K562 (cell line): ENCODE results near the gene GNG3. TPM values are rescaled to one million over a fixed set of nuclear protein-coding genes. Genes with fewer than 3 reads are reported as not detected.

Experiments
- ATF7 ChIP-seq: fragments of 450-650 bp; IDR thresholded peaks from 2 replicates; pipeline ENCODE4 v1.7.1; 2014; ENCODE audit warnings: mild to moderate bottlenecking, moderate library complexity
- CEBPG ChIP-seq, 3 experiments: fragments of 200-800 bp in 1 of 3; sonication (Bioruptor generic) in 1 of 3; sonication (generic) in 1 of 3; formaldehyde crosslinking in 1 of 3; IDR thresholded peaks in 2 of 3; conservative IDR thresholded peaks in 1 of 3; 2 replicates each; pipeline versions ENCODE4 v1.6.1 to v1.8.0; 2016 to 2022; ENCODE audit warnings: missing compliant biosample characterization in 2 of 3, missing genetic modification characterization in 2 of 3, mild to moderate bottlenecking in 1 of 3, missing genetic modification reagents in 1 of 3
- FOXA1 ChIP-seq: fragments of 450-650 bp; IDR thresholded peaks from 2 replicates; pipeline ENCODE4 v1.6.1; 2016; ENCODE audit warnings: mild to moderate bottlenecking, borderline replicate concordance
- FOXJ3 ChIP-seq: sonication (generic); formaldehyde crosslinking; IDR thresholded peaks from 2 replicates; pipeline ENCODE4 v1.4.0; 2020; ENCODE audit warnings: mild to moderate bottlenecking, missing genetic modification reagents
- GTF2A2 ChIP-seq: IDR thresholded peaks from 2 replicates; pipeline ENCODE4 v1.6.1; 2016; ENCODE audit warnings: mild to moderate bottlenecking, missing genetic modification characterization, missing compliant biosample characterization
- HCFC1 ChIP-seq: IDR thresholded peaks from 2 replicates; pipeline ENCODE4 v1.6.1; 2012; ENCODE audit warnings: low read depth, low read length, improper control_type of control experiment
- MBD2 ChIP-seq: sonication (generic); IDR thresholded peaks from 2 replicates; pipeline ENCODE4 v1.6.1; 2016; ENCODE audit warnings: low read depth, borderline replicate concordance
- MED1 ChIP-seq: sonication (generic); formaldehyde crosslinking; IDR thresholded peaks from 2 replicates; pipeline ENCODE4 v1.8.1; 2023; ENCODE audit warnings: missing genetic modification reagents, borderline replicate concordance
- MEIS2 ChIP-seq: fragments of 450-650 bp; IDR thresholded peaks from 2 replicates; pipeline ENCODE4 v1.6.1; 2014; ENCODE audit warnings: mild to moderate bottlenecking; ENCODE audit not compliant: partially characterized antibody
- NR2C1 ChIP-seq, 2 experiments: fragments of 450-650 bp; IDR thresholded peaks; 2 replicates each; pipeline ENCODE4 v1.6.1; 2017; ENCODE audit warnings: mild to moderate bottlenecking in 2 of 2, antibody characterized with exemption in 1 of 2, inconsistent platforms in 1 of 2, missing compliant biosample characterization in 1 of 2, missing genetic modification characterization in 1 of 2
- POLR2AphosphoS2 ChIP-seq: IDR thresholded peaks from 2 replicates; pipeline ENCODE4 v1.6.1; 2012; ENCODE audit warnings: low read length, improper control_type of control experiment
- PRMT5 ChIP-seq: sonication (generic); formaldehyde crosslinking; IDR thresholded peaks from 2 replicates; pipeline ENCODE4 v1.5.0; 2020; ENCODE audit warnings: missing genetic modification reagents
- SIRT6 ChIP-seq: IDR thresholded peaks from one replicate; pipeline ENCODE4 v1.6.1; 2012; ENCODE audit warnings: low read depth, mild to moderate bottlenecking, control low read depth, inconsistent platforms, low read length, moderate library complexity
- SP1 ChIP-seq: sonication (generic); formaldehyde crosslinking; IDR thresholded peaks from 2 replicates; pipeline ENCODE4 v1.8.1; 2022; ENCODE audit warnings: mild to moderate bottlenecking, missing genetic modification reagents
- ZEB2 ChIP-seq: fragments of 450-650 bp; IDR thresholded peaks from 2 replicates; pipeline ENCODE4 v1.6.1; 2016
- ZNF12 ChIP-seq: sonication (generic); formaldehyde crosslinking; IDR thresholded peaks from 2 replicates; pipeline ENCODE4 v1.4.0; 2020; ENCODE audit warnings: mild to moderate bottlenecking, missing genetic modification reagents
- ZNF212 ChIP-seq: fragments of 450-650 bp; formaldehyde crosslinking; IDR thresholded peaks from 2 replicates; pipeline ENCODE4 v1.4.0; 2020; ENCODE audit warnings: mild to moderate bottlenecking
- ZNF644 ChIP-seq: fragments of 200-800 bp; sonication (Bioruptor generic); IDR thresholded peaks from 2 replicates; pipeline ENCODE4 v1.6.1; 2016; ENCODE audit warnings: low read depth, missing genetic modification characterization, missing compliant biosample characterization
- ZNF75A ChIP-seq: fragments of 450-650 bp; formaldehyde crosslinking; IDR thresholded peaks from 2 replicates; pipeline ENCODE4 v1.4.0; 2020; ENCODE audit warnings: mild to moderate bottlenecking
- polyA plus RNA-seq, 8 experiments: library from polyadenylated mRNA; depleted of rRNA in 4 of 8; stranded (reverse) in 5 of 8; unstranded in 3 of 8; fragments of >200 nt; fragmentation: Nextera tagmentation in 2 of 8; fragmentation: Illumina TruSeq in 1 of 8; extraction: Ambion mirVana in 2 of 8; extraction: Trizol in 1 of 8; gene quantifications; 2 replicates each; pipeline versions ENCODE4 v1.2.1 to v1.2.3, GENCODE V29; 2011 to 2014; ENCODE audit warnings: inconsistent platforms in 1 of 8, missing spikeins in 1 of 8
- total RNA-seq, 7 experiments: library from RNA; depleted of rRNA in 6 of 7; stranded (reverse); fragments of >200 nt in 6 of 7; fragmentation: Illumina TruSeq in 2 of 7; extraction: Trizol in 2 of 7; gene quantifications; 2 replicates each; pipeline versions ENCODE4 v1.2.1 to v1.2.3, GENCODE V29; 2011 to 2021; ENCODE audit warnings: low replicate concordance in 1 of 7
- TF ChIP-seq, protein P1 (sequence below): fragments of 250-450 bp; sonication (Bioruptor Pico); IDR thresholded peaks from 2 replicates; pipeline ENCODE4 v1.5.0; 2020; ENCODE audit warnings: mild to moderate bottlenecking, borderline replicate concordance
- TF ChIP-seq, protein P2 (sequence below): sonication (generic); IDR thresholded peaks from 2 replicates; pipeline ENCODE4 v1.6.1; 2016
- TF ChIP-seq, protein P3 (sequence below): fragments of 250-450 bp; sonication (Bioruptor Pico); IDR thresholded peaks from 2 replicates; pipeline ENCODE4 v1.5.1; 2021; ENCODE audit warnings: mild to moderate bottlenecking

GNG3 gene
- total and polyA plus RNA-seq, 9 of the 15 experiments (the other 6 are each of a cell fraction or from before 2014, with no cell fraction given): 0.07 TPM; not detected in 8

DNA sequence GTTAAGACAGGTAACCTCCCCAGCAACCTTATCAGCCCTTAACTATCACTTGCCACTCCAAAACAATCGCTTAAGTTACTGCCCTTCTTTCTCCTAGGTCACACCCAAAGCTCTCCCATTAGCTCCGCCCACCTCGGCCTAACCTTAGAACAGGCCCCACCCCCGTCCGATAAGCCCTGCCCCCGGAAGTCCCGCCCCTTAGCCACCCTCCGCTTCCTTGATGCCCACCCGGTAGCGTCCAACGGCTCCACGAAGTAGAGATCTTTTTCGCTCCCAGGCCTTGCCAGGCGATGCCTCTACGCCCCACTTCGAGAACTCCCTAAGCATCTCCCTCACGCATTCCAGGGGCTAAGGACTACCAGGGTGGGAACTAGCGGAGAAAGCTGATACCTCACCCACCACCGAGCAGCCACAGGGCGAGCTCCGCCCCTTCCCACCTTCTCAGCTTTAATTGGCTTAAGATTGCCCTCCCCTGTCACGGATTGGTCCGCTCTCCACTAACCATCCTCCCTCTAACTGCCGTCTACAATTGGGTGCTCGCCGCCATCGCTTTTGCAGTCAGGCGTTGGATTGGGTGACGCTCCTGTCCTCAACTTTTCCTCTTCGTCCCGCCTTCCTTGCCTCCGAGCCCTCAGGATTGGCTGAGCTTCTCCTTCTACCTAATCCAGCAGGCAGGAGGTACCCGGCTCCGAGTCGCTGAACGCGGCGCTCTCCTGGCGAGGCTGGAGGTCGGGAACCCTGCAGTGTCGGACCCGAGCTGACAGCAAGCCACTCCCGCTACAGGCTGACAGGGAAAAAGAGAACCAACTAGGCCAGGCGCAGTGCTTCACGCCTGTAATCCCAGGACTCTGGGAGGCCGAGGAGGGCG, 46.5 kb downstream of the GNG3 start, which contains the start of gene ZBTB3 (continued):
- TF ChIP-seq, protein P1, sequence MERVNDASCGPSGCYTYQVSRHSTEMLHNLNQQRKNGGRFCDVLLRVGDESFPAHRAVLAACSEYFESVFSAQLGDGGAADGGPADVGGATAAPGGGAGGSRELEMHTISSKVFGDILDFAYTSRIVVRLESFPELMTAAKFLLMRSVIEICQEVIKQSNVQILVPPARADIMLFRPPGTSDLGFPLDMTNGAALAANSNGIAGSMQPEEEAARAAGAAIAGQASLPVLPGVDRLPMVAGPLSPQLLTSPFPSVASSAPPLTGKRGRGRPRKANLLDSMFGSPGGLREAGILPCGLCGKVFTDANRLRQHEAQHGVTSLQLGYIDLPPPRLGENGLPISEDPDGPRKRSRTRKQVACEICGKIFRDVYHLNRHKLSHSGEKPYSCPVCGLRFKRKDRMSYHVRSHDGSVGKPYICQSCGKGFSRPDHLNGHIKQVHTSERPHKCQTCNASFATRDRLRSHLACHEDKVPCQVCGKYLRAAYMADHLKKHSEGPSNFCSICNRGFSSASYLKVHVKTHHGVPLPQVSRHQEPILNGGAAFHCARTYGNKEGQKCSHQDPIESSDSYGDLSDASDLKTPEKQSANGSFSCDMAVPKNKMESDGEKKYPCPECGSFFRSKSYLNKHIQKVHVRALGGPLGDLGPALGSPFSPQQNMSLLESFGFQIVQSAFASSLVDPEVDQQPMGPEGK (CRISPR knock-in tag): no peak
- TF ChIP-seq ZNF644: no peak
- peak; percentile 31; the same call in 1 of the 2 replicates for TF ChIP-seq NR2C1 (IDR thresholded peaks at IDR 0.05)
- no peak for TF ChIP-seq NR2C1 (tag; IDR thresholded peaks at IDR 0.05)
- peak; percentile 47 for TF ChIP-seq HCFC1
- TF ChIP-seq ZNF12: no peak
- TF ChIP-seq GTF2A2 (tag): no peak
- TF ChIP-seq SIRT6: no peak
- TF ChIP-seq POLR2AphosphoS2: peak; percentile 61; the same call in 1 of the 2 replicates
- TF ChIP-seq CEBPG (CRISPR knock-in tag; IDR thresholded peaks at IDR 0.05): peak; percentile 12; the same call in 1 of the 2 replicates
- no peak for TF ChIP-seq CEBPG (tag; conservative IDR thresholded peaks at IDR 0.05 in 1 of 2, IDR thresholded peaks at IDR 0.05 in 1 of 2)
- no peak for TF ChIP-seq PRMT5
- peak; percentile 87 for TF ChIP-seq ATF7
- TF ChIP-seq FOXA1: no peak
- TF ChIP-seq, protein P2, sequence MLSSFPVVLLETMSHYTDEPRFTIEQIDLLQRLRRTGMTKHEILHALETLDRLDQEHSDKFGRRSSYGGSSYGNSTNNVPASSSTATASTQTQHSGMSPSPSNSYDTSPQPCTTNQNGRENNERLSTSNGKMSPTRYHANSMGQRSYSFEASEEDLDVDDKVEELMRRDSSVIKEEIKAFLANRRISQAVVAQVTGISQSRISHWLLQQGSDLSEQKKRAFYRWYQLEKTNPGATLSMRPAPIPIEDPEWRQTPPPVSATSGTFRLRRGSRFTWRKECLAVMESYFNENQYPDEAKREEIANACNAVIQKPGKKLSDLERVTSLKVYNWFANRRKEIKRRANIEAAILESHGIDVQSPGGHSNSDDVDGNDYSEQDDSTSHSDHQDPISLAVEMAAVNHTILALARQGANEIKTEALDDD: peak; percentile 80
- TF ChIP-seq MED1 (CRISPR knock-in tag): no peak
- no peak for TF ChIP-seq FOXJ3 (CRISPR knock-in tag)
- TF ChIP-seq MBD2: peak; percentile 99
- TF ChIP-seq ZNF75A (CRISPR knock-in tag): 0 out of 2 replicates have a peak, but pooled peaks have one; percentile 28
- peak; percentile 19 for TF ChIP-seq MEIS2
- 0 out of 2 replicates have a peak, but pooled peaks have one; percentile 39 for TF ChIP-seq ZEB2
- TF ChIP-seq SP1: peak; percentile 99
- TF ChIP-seq, protein P3, sequence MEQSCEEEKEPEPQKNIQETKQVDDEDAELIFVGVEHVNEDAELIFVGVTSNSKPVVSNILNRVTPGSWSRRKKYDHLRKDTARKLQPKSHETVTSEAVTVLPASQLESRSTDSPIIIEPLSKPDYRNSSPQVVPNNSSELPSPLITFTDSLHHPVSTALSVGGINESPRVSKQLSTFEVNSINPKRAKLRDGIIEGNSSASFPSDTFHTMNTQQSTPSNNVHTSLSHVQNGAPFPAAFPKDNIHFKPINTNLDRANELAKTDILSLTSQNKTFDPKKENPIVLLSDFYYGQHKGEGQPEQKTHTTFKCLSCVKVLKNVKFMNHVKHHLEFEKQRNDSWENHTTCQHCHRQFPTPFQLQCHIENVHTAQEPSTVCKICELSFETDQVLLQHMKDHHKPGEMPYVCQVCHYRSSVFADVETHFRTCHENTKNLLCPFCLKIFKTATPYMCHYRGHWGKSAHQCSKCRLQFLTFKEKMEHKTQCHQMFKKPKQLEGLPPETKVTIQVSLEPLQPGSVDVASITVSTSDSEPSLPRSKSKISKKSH (CRISPR knock-in tag): no peak
- TF ChIP-seq ZNF212 (CRISPR knock-in tag): no peak
